DND-41 (cell line): ENCODE results near the gene FBXW8.

Experiments
- CTCF ChIP-seq: IDR thresholded peaks from 2 replicates; pipeline ENCODE4 v1.5.1; 2012; ENCODE audit warnings: borderline replicate concordance, low read length, moderate library complexity, mild to moderate bottlenecking; ENCODE audit not compliant: poor library complexity, severe bottlenecking; ENCODE audit errors: extremely low read depth
- EZH2 ChIP-seq: IDR thresholded peaks from 3 replicates; pipeline ENCODE4 v1.6.1; 2012; ENCODE audit warnings: borderline replicate concordance, low read depth, mild to moderate bottlenecking, moderate library complexity, low read length, inconsistent platforms; ENCODE audit not compliant: severe bottlenecking

DNA sequence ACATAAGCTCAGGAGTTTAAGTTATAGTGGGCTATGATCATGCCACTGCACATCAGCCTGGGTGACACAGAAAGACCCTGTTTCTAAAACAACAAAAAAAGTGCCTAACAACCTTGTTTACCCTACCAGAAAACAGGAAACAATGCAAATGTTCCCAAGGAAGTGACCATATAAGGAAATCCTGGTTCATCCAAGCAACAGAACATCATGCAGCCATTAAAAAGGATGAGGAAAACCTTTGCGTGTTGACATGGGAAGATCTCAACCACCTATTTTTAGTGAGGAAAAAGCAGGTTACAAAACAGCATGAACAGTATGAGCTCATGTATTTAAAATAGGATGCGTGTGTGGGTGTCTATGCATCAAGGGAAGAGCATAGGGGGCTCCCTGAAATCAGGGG lies 43.2 kb upstream of the FBXW8 start:
- TF ChIP-seq CTCF: no peak
- TF ChIP-seq EZH2: no peak
